ENCODE data around the gene MYBPHL.
"Not testable (repeated sequence)": the region's sequence is repeated elsewhere in the genome, so short reads cannot be mapped to it uniquely, and the experiment has no call there.

Gene MYBPHL

DNA sequence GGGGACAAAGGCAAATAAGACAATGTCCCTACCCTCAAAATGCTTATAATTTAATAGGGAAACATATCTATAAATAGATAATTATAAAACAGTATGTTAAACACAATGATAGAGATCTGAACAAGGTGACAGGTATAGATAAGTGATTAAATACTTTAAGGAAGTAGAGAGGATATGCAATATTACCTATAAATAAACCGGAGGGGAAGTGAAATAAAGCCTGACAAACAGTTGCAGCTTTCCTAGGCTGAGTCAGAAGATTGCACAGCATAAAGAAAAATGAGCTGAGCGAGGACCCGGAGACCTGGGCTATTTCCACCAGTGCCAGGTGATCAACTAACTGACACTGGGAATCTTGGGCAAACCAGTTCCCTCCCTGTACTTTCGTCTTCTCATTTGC, 12.3 kb downstream of the MYBPHL start:
- DNase-seq (ENCODE audit: extremely low spot score) = no peak
- TF ChIP-seq, protein P1, sequence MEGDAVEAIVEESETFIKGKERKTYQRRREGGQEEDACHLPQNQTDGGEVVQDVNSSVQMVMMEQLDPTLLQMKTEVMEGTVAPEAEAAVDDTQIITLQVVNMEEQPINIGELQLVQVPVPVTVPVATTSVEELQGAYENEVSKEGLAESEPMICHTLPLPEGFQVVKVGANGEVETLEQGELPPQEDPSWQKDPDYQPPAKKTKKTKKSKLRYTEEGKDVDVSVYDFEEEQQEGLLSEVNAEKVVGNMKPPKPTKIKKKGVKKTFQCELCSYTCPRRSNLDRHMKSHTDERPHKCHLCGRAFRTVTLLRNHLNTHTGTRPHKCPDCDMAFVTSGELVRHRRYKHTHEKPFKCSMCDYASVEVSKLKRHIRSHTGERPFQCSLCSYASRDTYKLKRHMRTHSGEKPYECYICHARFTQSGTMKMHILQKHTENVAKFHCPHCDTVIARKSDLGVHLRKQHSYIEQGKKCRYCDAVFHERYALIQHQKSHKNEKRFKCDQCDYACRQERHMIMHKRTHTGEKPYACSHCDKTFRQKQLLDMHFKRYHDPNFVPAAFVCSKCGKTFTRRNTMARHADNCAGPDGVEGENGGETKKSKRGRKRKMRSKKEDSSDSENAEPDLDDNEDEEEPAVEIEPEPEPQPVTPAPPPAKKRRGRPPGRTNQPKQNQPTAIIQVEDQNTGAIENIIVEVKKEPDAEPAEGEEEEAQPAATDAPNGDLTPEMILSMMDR (IDR thresholded peaks at IDR 0.05; ENCODE audit: control extremely low read depth, extremely low read depth, low read depth, missing control alignments) = no peak
- CTCF ChIA-PET = no interaction called here
- POLR2A ChIA-PET = no interaction called here

DNA sequence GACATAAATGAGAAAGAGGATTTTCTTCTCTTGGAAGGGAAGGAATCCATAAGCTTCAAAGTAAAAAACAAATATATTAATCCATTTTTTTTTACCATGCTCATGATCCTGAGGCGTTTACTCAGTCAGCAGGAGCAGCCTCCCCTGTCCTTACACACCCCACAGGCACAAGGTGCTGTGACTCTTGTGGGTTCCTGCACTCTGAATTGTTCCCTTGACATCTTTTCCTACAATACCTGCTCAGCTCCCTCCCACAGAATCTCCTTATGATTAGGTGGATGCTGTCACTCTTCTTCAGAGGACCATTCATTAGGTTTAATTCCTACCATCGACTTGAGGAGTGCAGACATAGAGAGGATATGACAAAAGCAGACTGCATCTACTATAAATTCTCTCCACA, 13.8 kb downstream of the MYBPHL start:
- TF ChIP-seq, protein P1 (IDR thresholded peaks at IDR 0.05; ENCODE audit: control extremely low read depth, extremely low read depth, low read depth, missing control alignments) = no peak
- no peak for DNase-seq (ENCODE audit: extremely low spot score)
- ChIA-PET CTCF (interaction anchor here (0.9 to 1.9 kb wide), 2 partner anchors 10 to 16 kb away, joined by 3 to 6 read pairs; partner anchors contain the start of gene PSRC1), POLR2A (no interaction called here)

DNA sequence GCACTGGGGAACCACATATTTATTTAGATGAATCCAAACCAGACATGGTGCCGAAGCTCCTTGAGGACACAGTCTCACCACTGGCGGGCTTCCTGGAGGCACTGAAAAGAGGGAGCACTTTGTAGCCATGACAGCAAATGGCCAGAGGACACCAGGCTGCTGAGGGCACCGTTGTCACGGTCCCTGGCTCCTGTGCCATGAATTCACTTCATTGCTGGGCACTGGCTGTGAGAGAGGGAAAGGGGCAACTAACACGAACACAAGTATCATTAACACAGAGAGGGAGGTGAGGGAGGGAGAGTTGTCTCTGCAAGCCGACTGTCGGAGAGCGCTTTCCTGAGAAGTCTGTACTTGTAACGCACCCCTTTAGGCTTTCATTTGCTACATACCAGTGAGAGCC, 14.4 kb downstream of the MYBPHL start:
- DNase-seq (ENCODE audit: extremely low spot score) = no peak
- POLR2A ChIA-PET = no interaction called here
- TF ChIP-seq, protein P1 (IDR thresholded peaks at IDR 0.05; ENCODE audit: control extremely low read depth, extremely low read depth, low read depth, missing control alignments) = no peak
- CTCF ChIA-PET = interaction anchor here (0.9 to 2.2 kb wide), 3 partner anchors 10 to 16 kb away, joined by 3 to 14 read pairs (median 6); partner anchors contain the start of gene PSRC1

DNA sequence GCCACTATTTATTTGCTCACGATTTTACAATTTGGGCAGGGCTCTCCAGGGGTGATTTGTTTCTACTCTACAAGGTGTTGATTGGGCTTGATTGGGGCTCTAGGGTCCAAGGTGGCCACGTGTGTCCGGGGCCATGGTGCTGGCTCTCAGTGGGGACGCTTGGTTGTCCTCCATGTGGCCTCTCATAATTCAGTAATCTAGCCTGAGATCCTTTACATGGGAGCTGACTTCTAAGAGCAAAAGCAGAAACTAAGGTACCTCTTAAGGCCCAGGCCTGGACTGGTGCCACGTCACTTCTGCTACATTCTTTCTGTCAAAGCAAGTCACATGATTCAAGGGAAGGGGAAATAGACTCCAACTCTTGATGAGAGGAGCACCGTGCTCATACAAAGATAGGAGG, 15.8 kb downstream of the MYBPHL start:
- DNase-seq (ENCODE audit: extremely low spot score) = no peak
- POLR2A ChIA-PET = no interaction called here
- TF ChIP-seq, protein P1 (IDR thresholded peaks at IDR 0.05; ENCODE audit: control extremely low read depth, extremely low read depth, low read depth, missing control alignments) = no peak
- CTCF ChIA-PET = interaction anchor here (1.1 to 2.2 kb wide), 2 partner anchors 13 to 55 kb away, joined by 3 to 14 read pairs; no protein-coding TSS in a partner anchor

DNA sequence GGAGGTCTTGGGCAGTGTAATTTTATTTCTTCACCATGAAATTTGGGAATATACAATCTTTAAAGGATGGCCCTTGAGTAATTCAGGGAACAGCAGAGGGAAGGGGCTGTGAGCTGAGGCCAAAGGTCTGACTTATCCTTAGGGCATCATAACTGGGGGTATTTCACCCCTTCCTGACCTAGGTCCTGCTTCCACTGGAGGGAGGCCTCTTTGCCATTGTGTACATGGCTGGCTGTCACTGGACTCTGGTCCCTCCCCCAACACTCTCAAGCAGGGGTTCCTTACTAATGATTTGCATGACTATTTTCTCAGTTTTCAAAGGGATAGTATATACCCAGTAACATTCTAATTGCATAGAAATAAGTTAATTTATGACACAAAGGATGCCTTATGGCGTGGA, 16.7 kb downstream of the MYBPHL start:
- no peak for DNase-seq (ENCODE audit: extremely low spot score)
- POLR2A ChIA-PET = interaction anchor here (0.5 kb wide), 1 partner anchor 62 kb away, joined by 3 read pairs; no protein-coding TSS in a partner anchor
- CTCF ChIA-PET = interaction anchor here (2.2 kb wide), 1 partner anchor 12 kb away, joined by 14 read pairs; no protein-coding TSS in a partner anchor
- TF ChIP-seq, protein P1 (IDR thresholded peaks at IDR 0.05; ENCODE audit: control extremely low read depth, extremely low read depth, low read depth, missing control alignments) = no peak

DNA sequence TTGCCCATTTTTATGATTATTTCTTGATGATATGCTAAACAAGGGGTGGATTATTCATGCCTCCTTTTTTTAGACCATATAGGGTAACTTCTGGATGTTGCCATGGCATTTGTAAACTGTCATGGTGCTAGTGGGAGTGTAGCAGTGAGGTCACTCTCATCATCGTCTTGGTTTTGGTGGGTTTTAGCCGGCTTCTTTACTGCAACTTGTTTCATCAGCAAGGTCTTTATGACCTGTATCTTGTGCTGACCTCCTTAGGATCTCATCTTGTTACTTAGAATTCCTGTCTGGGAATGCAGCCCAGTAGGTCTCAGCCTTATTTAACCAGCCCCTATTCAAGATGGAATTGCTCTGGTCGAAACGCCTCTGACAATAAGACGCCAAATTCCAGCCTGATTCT, 20.0 kb downstream of the MYBPHL start:
- POLR2A ChIA-PET; CTCF ChIA-PET; DNase-seq (ENCODE audit: extremely low spot score): not testable (repeated sequence)

DNA sequence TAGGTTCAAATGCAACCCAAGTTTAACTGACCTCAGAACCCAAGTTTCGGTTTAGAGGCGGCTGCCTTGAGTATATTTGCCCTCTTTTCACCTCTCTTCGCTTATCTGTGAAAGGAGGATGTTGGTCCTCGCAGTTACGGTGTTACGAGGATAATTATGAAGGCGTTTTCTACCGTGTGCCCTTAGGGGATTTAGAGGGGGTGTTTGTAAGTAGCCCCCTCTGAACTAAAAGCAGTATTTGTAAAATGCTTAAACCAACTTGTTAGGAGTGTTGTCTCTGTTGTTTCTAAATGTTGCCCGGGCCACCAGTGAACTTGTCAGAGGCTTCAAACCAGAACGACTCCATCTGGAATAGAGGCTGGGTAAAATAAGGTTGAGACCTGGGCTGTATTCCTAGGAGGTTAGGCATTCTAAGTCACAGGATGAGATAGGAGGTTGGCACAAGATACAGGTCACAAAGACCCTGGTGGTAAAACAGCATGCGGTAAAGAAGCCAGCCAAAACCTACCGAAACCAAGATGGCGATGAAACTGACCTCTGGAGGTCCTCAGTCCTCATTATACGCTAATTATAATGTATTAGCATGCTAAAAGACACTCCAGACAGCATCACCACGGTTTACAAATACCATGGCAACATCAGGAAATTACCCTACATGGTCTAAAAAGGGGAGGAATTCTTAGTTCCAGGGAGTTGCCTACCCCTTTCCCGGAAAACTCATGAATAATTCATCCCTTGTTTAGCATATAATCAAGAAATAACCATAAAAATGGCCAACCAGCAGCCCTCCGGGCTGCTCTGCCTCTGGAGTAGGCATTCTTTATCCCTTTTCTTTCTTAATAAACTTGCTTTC, 22.8 kb downstream of the MYBPHL start:
- no peak for DNase-seq (ENCODE audit: extremely low spot score)
- CTCF ChIA-PET = interaction anchor here (1.1 to 2.3 kb wide), 4 partner anchors 8 to 249 kb away, joined by 3 to 20 read pairs (median 4); no protein-coding TSS in a partner anchor
- TF ChIP-seq, protein P1 (IDR thresholded peaks at IDR 0.05; ENCODE audit: control extremely low read depth, extremely low read depth, low read depth, missing control alignments) = no peak
- POLR2A ChIA-PET = no interaction called here

Measured in GM10248 (cell line).